ENCODE data around the gene SMIM43.
A peak's percentile ranks its signal among the peaks of the same experiment; 100 is the strongest.

Gene SMIM43

DNA sequence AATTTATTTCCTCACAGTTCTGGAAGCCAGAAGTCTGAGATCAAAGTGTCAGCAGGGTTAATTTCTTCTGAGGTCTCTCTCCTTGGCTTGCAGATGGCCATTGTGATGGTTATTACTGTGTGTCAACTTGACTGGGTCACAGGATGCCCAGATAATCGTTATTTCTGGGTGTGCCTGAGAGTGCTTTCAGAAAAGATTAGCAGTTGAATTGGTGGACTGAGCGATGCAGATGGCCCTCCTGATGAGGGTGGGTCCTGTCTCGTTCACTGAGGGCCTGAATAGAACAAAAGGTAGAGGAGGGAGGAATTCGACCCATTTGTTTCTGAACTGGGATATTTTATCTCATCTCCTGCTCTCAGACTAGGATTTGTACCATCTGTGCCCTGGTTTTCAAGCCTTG, 15.7 kb downstream of the SMIM43 start:
- TF ChIP-seq, protein P1, sequence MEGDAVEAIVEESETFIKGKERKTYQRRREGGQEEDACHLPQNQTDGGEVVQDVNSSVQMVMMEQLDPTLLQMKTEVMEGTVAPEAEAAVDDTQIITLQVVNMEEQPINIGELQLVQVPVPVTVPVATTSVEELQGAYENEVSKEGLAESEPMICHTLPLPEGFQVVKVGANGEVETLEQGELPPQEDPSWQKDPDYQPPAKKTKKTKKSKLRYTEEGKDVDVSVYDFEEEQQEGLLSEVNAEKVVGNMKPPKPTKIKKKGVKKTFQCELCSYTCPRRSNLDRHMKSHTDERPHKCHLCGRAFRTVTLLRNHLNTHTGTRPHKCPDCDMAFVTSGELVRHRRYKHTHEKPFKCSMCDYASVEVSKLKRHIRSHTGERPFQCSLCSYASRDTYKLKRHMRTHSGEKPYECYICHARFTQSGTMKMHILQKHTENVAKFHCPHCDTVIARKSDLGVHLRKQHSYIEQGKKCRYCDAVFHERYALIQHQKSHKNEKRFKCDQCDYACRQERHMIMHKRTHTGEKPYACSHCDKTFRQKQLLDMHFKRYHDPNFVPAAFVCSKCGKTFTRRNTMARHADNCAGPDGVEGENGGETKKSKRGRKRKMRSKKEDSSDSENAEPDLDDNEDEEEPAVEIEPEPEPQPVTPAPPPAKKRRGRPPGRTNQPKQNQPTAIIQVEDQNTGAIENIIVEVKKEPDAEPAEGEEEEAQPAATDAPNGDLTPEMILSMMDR (conservative IDR thresholded peaks at IDR 0.05; ENCODE audit: low read length) = no peak
- DNase-seq (ENCODE audit: low read depth) = no peak
- no peak overlapping the region for H3K4me3 ChIP-seq (ENCODE audit: low read length)

DNA sequence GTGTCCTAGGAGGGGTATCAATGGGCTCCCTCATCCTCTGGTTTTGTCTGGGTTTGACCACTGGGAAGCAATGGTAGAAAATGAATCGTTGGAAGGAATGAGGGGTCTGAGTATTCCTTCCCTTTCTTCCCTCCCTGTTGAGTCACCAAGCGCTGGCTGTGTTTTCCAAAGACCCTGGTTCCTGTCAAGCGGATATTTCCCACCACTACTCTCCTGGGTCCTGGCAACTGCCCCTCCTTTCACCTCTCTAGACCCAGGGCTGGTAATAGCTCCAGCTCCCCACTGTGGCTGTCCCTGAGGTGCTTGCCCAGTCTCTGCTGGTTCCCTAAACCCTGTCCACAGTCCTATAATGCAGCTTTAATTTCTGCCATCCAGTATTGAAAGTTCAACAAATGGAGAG, 22.2 kb downstream of the SMIM43 start:
- H3K4me3 ChIP-seq (ENCODE audit: low read length) = no peak overlapping the region
- no peak for DNase-seq (ENCODE audit: low read depth)

DNA sequence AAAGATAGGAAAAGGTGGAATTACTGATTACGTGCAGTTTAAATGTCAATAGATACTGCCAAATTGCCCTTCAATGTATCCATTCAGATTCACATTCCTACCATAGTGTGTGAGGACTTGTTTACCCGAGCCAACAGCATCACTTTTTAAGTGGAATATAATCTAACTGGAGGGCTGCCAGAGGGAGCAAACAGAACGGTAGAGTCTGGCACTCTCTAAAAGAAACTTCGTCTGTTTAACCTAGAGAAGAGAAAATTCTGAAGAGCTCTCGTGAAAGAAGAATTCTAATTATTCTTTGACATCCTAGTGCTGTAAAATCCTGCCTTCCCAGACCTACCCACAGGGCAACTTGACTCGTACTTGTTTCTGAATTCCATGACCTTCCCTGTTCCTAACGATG, 23.2 kb downstream of the SMIM43 start:
- no peak overlapping the region for H3K4me3 ChIP-seq (ENCODE audit: low read length)
- TF ChIP-seq, protein P1 (conservative IDR thresholded peaks at IDR 0.05; ENCODE audit: low read length) = no peak
- no peak for DNase-seq (ENCODE audit: low read depth)

More for the DNA sequence above, 22.2 kb downstream of the SMIM43 start:
- TF ChIP-seq, protein P1 (conservative IDR thresholded peaks at IDR 0.05; ENCODE audit: low read length) = no peak

DNA sequence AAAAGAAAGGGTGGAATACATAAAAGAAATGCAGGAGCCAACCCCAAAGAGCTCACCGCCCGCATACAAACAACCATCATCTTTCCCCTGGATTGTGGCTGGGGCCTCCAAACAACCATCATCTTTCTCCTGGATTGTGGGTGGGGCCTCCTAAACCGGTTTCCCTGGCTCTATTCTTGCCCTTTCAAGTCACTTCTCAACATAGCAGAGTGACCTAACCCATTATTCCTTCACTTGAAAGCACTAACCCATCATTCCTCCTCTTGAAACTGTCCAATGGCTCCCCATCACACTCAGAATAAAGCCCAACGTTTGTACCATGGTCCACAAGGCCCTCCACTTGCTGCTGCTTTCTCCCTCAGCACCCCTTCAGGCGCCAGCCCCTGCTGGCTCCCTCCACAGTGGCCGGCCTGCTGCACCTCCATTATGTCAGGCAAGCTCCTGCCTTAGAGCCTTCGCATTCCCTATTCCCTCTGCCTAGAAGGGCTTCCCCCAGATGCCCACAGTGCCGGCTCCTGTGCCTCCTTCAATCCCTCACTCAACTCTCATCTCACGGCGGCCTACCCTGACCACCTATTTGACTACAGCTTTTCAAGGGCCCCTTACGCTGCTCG, 24.1 kb downstream of the SMIM43 start:
- DNase-seq (ENCODE audit: low read depth) = no peak
- TF ChIP-seq, protein P1 (conservative IDR thresholded peaks at IDR 0.05; ENCODE audit: low read length) = no peak
- H3K4me3 ChIP-seq (ENCODE audit: low read length) = no peak overlapping the region

DNA sequence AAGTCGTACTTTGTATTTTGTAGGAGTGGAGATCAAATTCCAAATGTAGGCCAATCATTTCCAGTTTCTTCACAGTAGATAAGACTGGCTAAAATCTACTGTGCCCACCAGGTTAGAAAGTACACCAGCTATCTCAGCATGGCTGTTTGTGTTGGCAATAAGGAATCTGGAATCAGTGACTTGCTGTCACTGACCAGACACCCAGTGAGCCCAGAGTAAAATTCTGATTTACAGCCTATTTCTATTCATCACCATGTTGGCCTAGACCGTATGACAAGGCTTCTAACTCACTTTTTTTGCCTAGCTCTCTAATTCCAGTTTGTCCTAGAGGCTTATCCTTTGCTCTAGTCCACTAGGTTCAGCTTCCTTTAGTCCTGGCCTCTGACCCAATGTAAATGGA, 25.4 kb downstream of the SMIM43 start:
- H3K4me3 ChIP-seq (ENCODE audit: low read length) = no peak overlapping the region
- no peak for DNase-seq (ENCODE audit: low read depth)

DNA sequence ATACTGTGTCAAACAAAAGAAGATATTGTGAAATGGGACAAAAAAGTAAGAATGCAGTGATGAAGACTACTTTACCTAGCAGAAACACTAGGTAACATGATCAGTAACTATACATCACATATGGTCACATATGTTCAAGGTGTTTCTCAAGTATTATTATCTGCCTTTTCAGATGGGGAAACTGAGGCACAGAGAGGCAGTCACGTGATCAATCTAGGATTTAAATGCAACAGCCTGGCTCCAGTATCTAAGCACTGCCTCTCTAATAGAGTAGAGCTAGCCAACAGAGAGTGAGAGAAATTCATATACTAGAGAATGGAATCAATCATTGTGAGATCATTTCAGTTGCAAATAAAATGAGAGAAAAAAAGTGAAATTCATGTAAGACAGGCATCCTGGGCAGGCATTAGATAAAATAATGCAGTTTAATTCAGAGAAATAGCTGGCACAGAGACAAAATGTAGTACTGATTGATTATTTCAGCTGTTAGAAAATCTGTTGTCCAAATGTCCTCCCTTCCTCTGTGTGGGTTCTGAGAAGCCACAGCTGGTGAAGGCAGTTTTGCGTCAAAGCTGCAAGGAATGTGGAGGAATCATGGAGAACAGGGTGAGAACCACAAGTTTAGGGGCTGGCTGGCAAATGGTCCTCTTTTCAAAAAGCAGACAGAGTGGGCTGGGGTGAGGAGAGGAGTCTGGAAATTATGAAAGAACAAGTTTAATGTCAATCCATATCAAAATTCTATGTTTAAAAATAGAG, 26.0 kb downstream of the SMIM43 start:
- peak; percentile 84 for DNase-seq (ENCODE audit: low read depth)
- H3K4me3 ChIP-seq (ENCODE audit: low read length) = no peak overlapping the region
- TF ChIP-seq, protein P1 (conservative IDR thresholded peaks at IDR 0.05; ENCODE audit: low read length) = no peak

More for the DNA sequence above, 25.4 kb downstream of the SMIM43 start:
- TF ChIP-seq, protein P1 (conservative IDR thresholded peaks at IDR 0.05; ENCODE audit: low read length) = no peak
